ENCODE measurements around the gene CCNJL.
A peak's percentile ranks its signal among the peaks of the same experiment; 100 is the strongest.
"Not testable (repeated sequence)": the region's sequence is repeated elsewhere in the genome, so short reads cannot be mapped to it uniquely, and the experiment has no call there.

The CCNJL gene

GRCh38 chr5:160254706-160255105 is 57.7 kb downstream of the CCNJL start:
- Histone ChIP-seq H3K4me1 (ENCODE audit: control insufficient read depth in 2 of 2, insufficient read depth in 2 of 2, low read length in 2 of 2) (peaks cover 13% of the 10 kb centered on the region in 2 donors), H3K36me3 (ENCODE audit: control insufficient read depth in 2 of 2, insufficient read depth in 2 of 2, low read length in 2 of 2) (peaks cover 13 to 16% of the 10 kb centered on the region in 2 donors), H3K4me3 (ENCODE audit: low read length in 2 of 2) (no peak overlapping the region), H3K9me3 (ENCODE audit: control insufficient read depth in 2 of 2, low read length in 2 of 2) (no peaks in the 10 kb centered on the region), H3K27me3 (ENCODE audit: control insufficient read depth in 2 of 2, insufficient read depth in 2 of 2, low read length in 2 of 2) (no peaks in the 10 kb centered on the region), H3K9ac (ENCODE audit: low read depth in 1 of 2, low read length in 2 of 2) (no peak overlapping the region), H3K27ac (ENCODE audit: low read depth in 2 of 2, low read length in 2 of 2) (no peak overlapping the region)

GRCh38 chr5:160253441-160253840 is 58.9 kb downstream of the CCNJL start:
- H3K4me1 ChIP-seq (ENCODE audit: control insufficient read depth in 2 of 2, insufficient read depth in 2 of 2, low read length in 2 of 2): peaks cover 13 to 18% of the 10 kb centered on the region in 2 donors
- no peak overlapping the region for H3K27ac ChIP-seq (ENCODE audit: low read depth in 2 of 2, low read length in 2 of 2)
- no peaks in the 10 kb centered on the region for H3K27me3 ChIP-seq (ENCODE audit: control insufficient read depth in 2 of 2, insufficient read depth in 2 of 2, low read length in 2 of 2)
- no peaks in the 10 kb centered on the region for H3K9me3 ChIP-seq (ENCODE audit: control insufficient read depth in 2 of 2, low read length in 2 of 2)
- H3K36me3 ChIP-seq (ENCODE audit: control insufficient read depth in 2 of 2, insufficient read depth in 2 of 2, low read length in 2 of 2): peaks cover 13 to 16% of the 10 kb centered on the region in 2 donors
- no peak overlapping the region for H3K4me3 ChIP-seq (ENCODE audit: low read length in 2 of 2)
- H3K9ac ChIP-seq (ENCODE audit: low read depth in 1 of 2, low read length in 2 of 2): no peak overlapping the region

- Histone ChIP-seq H3K27ac (ENCODE audit: low read depth in 2 of 2, low read length in 2 of 2) (no peak overlapping the region), H3K36me3 (ENCODE audit: control insufficient read depth in 2 of 2, insufficient read depth in 2 of 2, low read length in 2 of 2) (peaks cover 13 to 16% of the 10 kb centered on the region in 2 donors), H3K9me3 (ENCODE audit: control insufficient read depth in 2 of 2, low read length in 2 of 2) (no peaks in the 10 kb centered on the region), H3K4me3 (ENCODE audit: low read length in 2 of 2) (no peak overlapping the region), H3K9ac (ENCODE audit: low read depth in 1 of 2, low read length in 2 of 2) (no peak overlapping the region), H3K4me1 (ENCODE audit: control insufficient read depth in 2 of 2, insufficient read depth in 2 of 2, low read length in 2 of 2) (peaks cover 13 to 18% of the 10 kb centered on the region in 2 donors), H3K27me3 (ENCODE audit: control insufficient read depth in 2 of 2, insufficient read depth in 2 of 2, low read length in 2 of 2) (no peaks in the 10 kb centered on the region)
These were observed 59.4 kb downstream of the CCNJL start for GRCh38 chr5:160252916-160253315.

GRCh38 chr5:160251406-160252155 is 60.8 kb downstream of the CCNJL start:
- Histone ChIP-seq H3K9me3 (ENCODE audit: control insufficient read depth in 2 of 2, low read length in 2 of 2) (no peaks in the 10 kb centered on the region), H3K4me1 (ENCODE audit: control insufficient read depth in 2 of 2, insufficient read depth in 2 of 2, low read length in 2 of 2) (peaks cover 13 to 18% of the 10 kb centered on the region in 2 donors), H3K9ac (ENCODE audit: low read depth in 1 of 2, low read length in 2 of 2) (peak overlapping the region in 1 of 2 donors; percentile 22), H3K36me3 (ENCODE audit: control insufficient read depth in 2 of 2, insufficient read depth in 2 of 2, low read length in 2 of 2) (peaks cover 13 to 16% of the 10 kb centered on the region in 2 donors), H3K27ac (ENCODE audit: low read depth in 2 of 2, low read length in 2 of 2) (peak overlapping the region; percentile 64 to 65), H3K27me3 (ENCODE audit: control insufficient read depth in 2 of 2, insufficient read depth in 2 of 2, low read length in 2 of 2) (no peaks in the 10 kb centered on the region), H3K4me3 (ENCODE audit: low read length in 2 of 2) (no peak overlapping the region)

DNA sequence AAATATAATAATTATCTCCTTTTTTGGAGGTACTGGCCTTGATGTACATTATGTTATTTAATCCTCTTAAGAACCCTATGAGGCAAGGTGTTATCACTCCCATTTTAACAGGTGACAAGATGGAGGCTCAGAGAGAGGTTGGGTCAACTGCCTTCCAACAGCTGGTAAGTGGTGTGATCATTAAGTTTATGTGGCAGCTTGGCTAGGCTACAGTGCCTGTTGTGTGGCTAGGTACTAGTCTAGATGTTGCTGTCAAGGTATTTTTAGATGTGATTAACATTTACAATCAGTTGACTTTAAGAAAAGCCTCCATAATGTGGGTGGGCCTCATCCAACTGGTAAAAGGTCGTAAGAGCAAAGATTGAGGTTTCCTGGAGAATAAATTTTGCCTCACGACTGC is 61.5 kb downstream of the CCNJL start:
- peak overlapping the region; percentile 64 to 65 for H3K27ac ChIP-seq (ENCODE audit: low read depth in 2 of 2, low read length in 2 of 2)

DNA sequence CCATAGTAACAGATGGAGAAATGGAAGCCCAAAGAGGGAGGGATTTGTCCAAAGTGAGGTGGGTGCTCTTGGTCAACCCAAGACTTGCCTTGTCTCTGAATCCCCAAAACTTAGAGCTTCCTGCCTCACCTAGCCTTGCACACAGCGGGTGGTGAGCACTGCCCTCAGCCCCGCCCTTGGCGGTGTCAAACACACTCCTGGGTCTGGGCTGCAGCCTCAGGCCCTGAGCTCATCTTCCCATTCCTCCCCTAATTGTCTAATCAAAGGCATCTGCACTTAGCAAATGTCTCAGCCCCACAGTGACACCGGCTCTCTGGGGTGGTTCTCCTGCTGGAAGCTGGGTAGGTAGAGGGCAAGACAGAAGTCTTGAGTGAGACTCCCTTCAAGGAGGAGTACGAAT is 62.1 kb downstream of the CCNJL start:
- Histone ChIP-seq H3K36me3 (ENCODE audit: control insufficient read depth in 2 of 2, insufficient read depth in 2 of 2, low read length in 2 of 2) (peaks cover 10 to 13% of the 10 kb centered on the region in 2 donors), H3K4me1 (ENCODE audit: control insufficient read depth in 2 of 2, insufficient read depth in 2 of 2, low read length in 2 of 2) (peaks cover 16 to 18% of the 10 kb centered on the region in 2 donors)

More for the DNA sequence above, 61.5 kb downstream of the CCNJL start:
- peaks cover 13 to 18% of the 10 kb centered on the region in 2 donors for H3K4me1 ChIP-seq (ENCODE audit: control insufficient read depth in 2 of 2, insufficient read depth in 2 of 2, low read length in 2 of 2)
- peaks cover 12 to 13% of the 10 kb centered on the region in 2 donors for H3K36me3 ChIP-seq (ENCODE audit: control insufficient read depth in 2 of 2, insufficient read depth in 2 of 2, low read length in 2 of 2)
- no peak overlapping the region for H3K4me3 ChIP-seq (ENCODE audit: low read length in 2 of 2)
- no peaks in the 10 kb centered on the region for H3K27me3 ChIP-seq (ENCODE audit: control insufficient read depth in 2 of 2, insufficient read depth in 2 of 2, low read length in 2 of 2)
- H3K9ac ChIP-seq (ENCODE audit: low read depth in 1 of 2, low read length in 2 of 2): no peak overlapping the region
- H3K9me3 ChIP-seq (ENCODE audit: control insufficient read depth in 2 of 2, low read length in 2 of 2): no peaks in the 10 kb centered on the region

GRCh38 chr5:160249570-160249969 is 62.8 kb downstream of the CCNJL start:
- not testable (repeated sequence) for H3K4me3 ChIP-seq (ENCODE audit: low read length in 2 of 2); H3K9me3 ChIP-seq (ENCODE audit: control insufficient read depth in 2 of 2, low read length in 2 of 2); H3K27me3 ChIP-seq (ENCODE audit: control insufficient read depth in 2 of 2, insufficient read depth in 2 of 2, low read length in 2 of 2); H3K9ac ChIP-seq (ENCODE audit: low read depth in 1 of 2, low read length in 2 of 2)
- peaks cover 16 to 18% of the 10 kb centered on the region in 2 donors for H3K4me1 ChIP-seq (ENCODE audit: control insufficient read depth in 2 of 2, insufficient read depth in 2 of 2, low read length in 2 of 2)
- H3K27ac ChIP-seq (ENCODE audit: low read depth in 2 of 2, low read length in 2 of 2): peak overlapping the region in 1 of 2 donors; percentile 54
- H3K36me3 ChIP-seq (ENCODE audit: control insufficient read depth in 2 of 2, insufficient read depth in 2 of 2, low read length in 2 of 2): peaks cover 10 to 13% of the 10 kb centered on the region in 2 donors

More for the DNA sequence above, 62.1 kb downstream of the CCNJL start:
- H3K9ac ChIP-seq (ENCODE audit: low read depth in 1 of 2, low read length in 2 of 2): no peak overlapping the region
- H3K9me3 ChIP-seq (ENCODE audit: control insufficient read depth in 2 of 2, low read length in 2 of 2): no peaks in the 10 kb centered on the region
- H3K27ac ChIP-seq (ENCODE audit: low read depth in 2 of 2, low read length in 2 of 2): peak overlapping the region; percentile 54 to 60
- no peaks in the 10 kb centered on the region for H3K27me3 ChIP-seq (ENCODE audit: control insufficient read depth in 2 of 2, insufficient read depth in 2 of 2, low read length in 2 of 2)
- no peak overlapping the region for H3K4me3 ChIP-seq (ENCODE audit: low read length in 2 of 2)

- H3K27me3 ChIP-seq (ENCODE audit: control insufficient read depth in 2 of 2, insufficient read depth in 2 of 2, low read length in 2 of 2): no peaks in the 10 kb centered on the region
- H3K4me1 ChIP-seq (ENCODE audit: control insufficient read depth in 2 of 2, insufficient read depth in 2 of 2, low read length in 2 of 2): peaks cover 12 to 14% of the 10 kb centered on the region in 2 donors
- H3K4me3 ChIP-seq (ENCODE audit: low read length in 2 of 2): no peak overlapping the region
- peak overlapping the region in 1 of 2 donors; percentile 33 for H3K27ac ChIP-seq (ENCODE audit: low read depth in 2 of 2, low read length in 2 of 2)
- no peaks in the 10 kb centered on the region for H3K36me3 ChIP-seq (ENCODE audit: control insufficient read depth in 2 of 2, insufficient read depth in 2 of 2, low read length in 2 of 2)
- no peak overlapping the region for H3K9ac ChIP-seq (ENCODE audit: low read depth in 1 of 2, low read length in 2 of 2)
- no peaks in the 10 kb centered on the region for H3K9me3 ChIP-seq (ENCODE audit: control insufficient read depth in 2 of 2, low read length in 2 of 2)
These were observed 66.8 kb downstream of the CCNJL start for GRCh38 chr5:160245506-160246086.

GRCh38 chr5:160242145-160242544 is 70.2 kb downstream of the CCNJL start:
- H3K9me3 ChIP-seq (ENCODE audit: control insufficient read depth in 2 of 2, low read length in 2 of 2): no peaks in the 10 kb centered on the region
- H3K36me3 ChIP-seq (ENCODE audit: control insufficient read depth in 2 of 2, insufficient read depth in 2 of 2, low read length in 2 of 2): no peaks in the 10 kb centered on the region
- peaks cover 0 to 3% of the 10 kb centered on the region in 2 donors for H3K4me1 ChIP-seq (ENCODE audit: control insufficient read depth in 2 of 2, insufficient read depth in 2 of 2, low read length in 2 of 2)
- H3K27me3 ChIP-seq (ENCODE audit: control insufficient read depth in 2 of 2, insufficient read depth in 2 of 2, low read length in 2 of 2): no peaks in the 10 kb centered on the region
- H3K27ac ChIP-seq (ENCODE audit: low read depth in 2 of 2, low read length in 2 of 2): no peak overlapping the region
- H3K9ac ChIP-seq (ENCODE audit: low read depth in 1 of 2, low read length in 2 of 2): no peak overlapping the region
- no peak overlapping the region for H3K4me3 ChIP-seq (ENCODE audit: low read length in 2 of 2)

DNA sequence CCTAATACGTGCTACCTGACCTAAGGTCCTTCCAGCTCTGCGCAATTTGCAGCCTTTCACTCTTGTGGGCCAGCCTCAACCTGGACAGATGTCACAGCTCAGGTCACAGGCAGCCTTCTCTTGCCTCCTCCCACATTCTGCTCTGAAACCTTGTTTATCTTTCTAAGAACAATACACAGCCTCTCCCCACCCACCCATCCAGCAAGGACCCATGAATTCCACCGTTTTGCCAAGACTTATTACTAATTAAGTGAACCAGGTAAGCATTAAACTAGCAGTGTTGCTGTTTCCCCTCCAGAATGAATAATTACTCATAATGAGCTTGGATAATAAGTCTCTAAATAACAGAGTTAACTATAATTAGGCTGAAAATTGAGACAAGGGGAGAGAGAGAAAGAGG is 72.0 kb downstream of the CCNJL start:
- Histone ChIP-seq H3K4me3 (ENCODE audit: low read length in 2 of 2) (no peak overlapping the region), H3K36me3 (ENCODE audit: control insufficient read depth in 2 of 2, insufficient read depth in 2 of 2, low read length in 2 of 2) (no peaks in the 10 kb centered on the region), H3K27me3 (ENCODE audit: control insufficient read depth in 2 of 2, insufficient read depth in 2 of 2, low read length in 2 of 2) (no peaks in the 10 kb centered on the region), H3K27ac (ENCODE audit: low read depth in 2 of 2, low read length in 2 of 2) (no peak overlapping the region), H3K4me1 (ENCODE audit: control insufficient read depth in 2 of 2, insufficient read depth in 2 of 2, low read length in 2 of 2) (peaks cover 0 to 2% of the 10 kb centered on the region in 2 donors), H3K9me3 (ENCODE audit: control insufficient read depth in 2 of 2, low read length in 2 of 2) (no peaks in the 10 kb centered on the region), H3K9ac (ENCODE audit: low read depth in 1 of 2, low read length in 2 of 2) (no peak overlapping the region)

All from mucosa of rectum (tissue), 2 donors.